GM20000 (cell line): ENCODE data around the gene AFP.

Experiments used
- DNase-seq: peaks from one replicate; pipeline ENCODE4 v3.0.0; 2012; ENCODE audit warnings: low spot score
- CTCF ChIP-seq: IDR thresholded peaks from 2 replicates; pipeline ENCODE4 v1.5.1; 2012; ENCODE audit warnings: mild to moderate bottlenecking, control low read depth; ENCODE audit errors: extremely low read depth, missing control alignments

Gene AFP

DNA sequence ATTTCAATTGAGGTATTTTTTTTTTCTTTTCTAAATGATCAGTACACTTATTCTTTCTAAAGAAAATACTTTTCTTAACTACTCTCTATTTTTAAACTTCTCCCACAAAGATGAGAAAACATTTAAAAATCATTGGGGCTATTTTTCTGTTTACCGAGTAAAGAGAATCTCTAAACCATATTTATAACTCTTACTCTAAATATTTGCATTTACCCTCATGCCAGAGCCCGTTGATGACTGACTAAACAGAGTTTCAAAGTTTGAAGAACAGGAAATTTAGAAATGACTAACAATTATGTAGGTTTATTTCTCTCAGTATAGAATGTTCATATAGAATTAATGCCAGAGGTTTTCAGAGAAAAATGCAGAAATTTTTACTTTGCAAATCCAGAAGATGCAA lies 34.6 kb upstream of the AFP start:
- DNase-seq = no peak

GRCh38 chr4:73404042-73404441 lies 32.0 kb upstream of the AFP start, which contains the start of gene ALB:
Gene ALB, plus strand, starts transcription at chr4:73404287. Its CDS starts 41 bp downstream, at chr4:73404328.
- TF ChIP-seq CTCF = no peak
- no peak for DNase-seq

More for the DNA sequence above, 34.6 kb upstream of the AFP start:
- TF ChIP-seq CTCF = no peak

- no peak for TF ChIP-seq CTCF
- no peak for DNase-seq
Measured at GRCh38 chr4:73404457-73404856, 31.6 kb upstream of the AFP start.

GRCh38 chr4:73405138-73405537 lies 30.9 kb upstream of the AFP start:
- no peak for TF ChIP-seq CTCF
- DNase-seq = no peak

- TF ChIP-seq CTCF = no peak
- no peak for DNase-seq
Measured at GRCh38 chr4:73406548-73406875, 29.5 kb upstream of the AFP start.

DNA sequence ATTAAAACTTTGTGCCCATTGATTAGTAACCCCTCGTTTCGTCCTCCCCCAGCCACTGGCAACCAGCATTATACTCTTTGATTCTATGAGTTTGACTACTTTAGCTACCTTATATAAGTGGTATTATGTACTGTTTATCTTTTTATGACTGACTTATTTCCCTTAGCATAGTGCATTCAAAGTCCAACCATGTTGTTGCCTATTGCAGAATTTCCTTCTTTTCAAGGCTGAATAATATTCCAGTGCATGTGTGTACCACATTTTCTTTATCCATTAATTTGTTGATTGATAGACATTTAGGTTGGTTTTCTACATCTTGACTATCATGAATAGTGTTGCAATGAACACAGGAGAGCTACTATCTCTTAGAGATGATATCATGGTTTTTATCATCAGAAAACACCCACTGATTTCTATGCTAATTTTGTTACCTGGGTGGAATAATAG lies 28.8 kb upstream of the AFP start:
- TF ChIP-seq CTCF = no peak

GRCh38 chr4:73408181-73408867 lies 27.7 kb upstream of the AFP start:
- DNase-seq = no peak
- TF ChIP-seq CTCF = no peak

More for the DNA sequence above, 28.8 kb upstream of the AFP start:
- no peak for DNase-seq
